ENCODE data around the gene RSPO4.

RSPO4 gene

DNA sequence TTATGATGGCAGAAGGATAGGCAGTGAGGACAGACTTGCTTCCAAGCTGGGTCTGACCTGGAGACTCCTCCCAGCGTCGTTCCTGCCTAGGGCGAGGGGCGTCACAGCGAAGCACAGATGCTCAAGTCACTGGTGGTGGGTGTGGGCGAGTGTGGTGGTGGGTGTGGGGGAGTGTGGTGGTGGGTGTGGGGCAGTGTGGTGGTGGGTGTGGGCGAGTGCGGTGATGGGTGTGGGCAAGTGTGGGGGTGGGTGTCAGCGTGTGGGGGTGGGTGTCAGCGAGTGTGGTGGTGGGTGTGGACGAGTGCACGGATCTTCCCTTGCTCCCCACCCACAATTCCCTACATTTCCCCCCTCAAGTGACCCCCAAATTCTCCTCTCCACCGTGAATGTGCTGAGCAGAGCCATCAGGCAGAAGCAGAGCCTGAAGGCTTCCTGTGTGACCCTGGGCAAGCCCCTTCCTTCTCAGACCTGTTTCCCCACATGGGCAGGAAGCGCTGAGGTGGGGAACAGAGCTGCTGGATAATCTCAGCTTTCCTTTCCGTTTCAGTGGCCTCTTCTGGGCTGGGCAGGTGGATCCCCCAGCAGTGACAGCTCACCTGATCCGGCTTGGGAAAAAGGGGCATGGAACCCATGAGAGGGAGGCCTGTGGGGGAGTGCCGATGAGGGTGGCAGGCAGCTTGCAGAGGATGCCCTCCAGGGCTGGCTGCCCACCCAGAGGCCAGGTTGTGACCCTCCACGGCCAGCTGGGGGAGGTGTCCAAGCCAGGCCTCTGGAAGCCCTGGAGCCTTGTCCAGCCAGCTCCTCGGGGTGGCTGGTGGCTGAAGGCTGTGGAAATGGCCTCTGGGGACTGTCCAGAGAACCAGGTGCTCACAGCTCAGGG lies 42.9 kb downstream of the RSPO4 start:
- H3K4me3 ChIP-seq (ENCODE audit: low read depth, low read length), result no peak overlapping the region
- no peak for TF ChIP-seq MYC (IDR thresholded peaks at IDR 0.05; ENCODE audit: low read depth, low read length)
- DNase-seq (ENCODE audit: low read depth), result no peak

DNA sequence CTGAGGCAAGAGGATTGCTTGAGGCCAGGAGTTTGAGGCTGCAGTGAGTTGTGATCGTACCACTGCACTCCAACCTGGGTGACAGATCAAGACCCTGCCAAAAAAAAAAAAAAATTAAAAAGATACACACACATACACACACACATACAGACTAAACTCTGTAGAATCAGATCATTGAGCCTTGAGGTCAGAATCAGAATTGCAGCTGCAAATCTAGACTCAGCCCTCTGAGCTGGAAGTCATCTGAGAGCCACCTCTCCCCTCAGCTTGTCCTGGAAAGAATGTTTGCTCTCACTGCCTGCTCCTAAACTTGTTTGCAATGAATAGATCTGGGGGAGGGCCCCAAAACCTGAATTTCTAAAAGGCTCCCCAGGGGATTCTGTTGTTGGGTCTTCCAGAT lies 44.6 kb downstream of the RSPO4 start:
- peak; percentile 17 for DNase-seq (ENCODE audit: low read depth)
- no peak for TF ChIP-seq POLR2A (IDR thresholded peaks at IDR 0.05; ENCODE audit: extremely low read depth, insufficient read length)

DNA sequence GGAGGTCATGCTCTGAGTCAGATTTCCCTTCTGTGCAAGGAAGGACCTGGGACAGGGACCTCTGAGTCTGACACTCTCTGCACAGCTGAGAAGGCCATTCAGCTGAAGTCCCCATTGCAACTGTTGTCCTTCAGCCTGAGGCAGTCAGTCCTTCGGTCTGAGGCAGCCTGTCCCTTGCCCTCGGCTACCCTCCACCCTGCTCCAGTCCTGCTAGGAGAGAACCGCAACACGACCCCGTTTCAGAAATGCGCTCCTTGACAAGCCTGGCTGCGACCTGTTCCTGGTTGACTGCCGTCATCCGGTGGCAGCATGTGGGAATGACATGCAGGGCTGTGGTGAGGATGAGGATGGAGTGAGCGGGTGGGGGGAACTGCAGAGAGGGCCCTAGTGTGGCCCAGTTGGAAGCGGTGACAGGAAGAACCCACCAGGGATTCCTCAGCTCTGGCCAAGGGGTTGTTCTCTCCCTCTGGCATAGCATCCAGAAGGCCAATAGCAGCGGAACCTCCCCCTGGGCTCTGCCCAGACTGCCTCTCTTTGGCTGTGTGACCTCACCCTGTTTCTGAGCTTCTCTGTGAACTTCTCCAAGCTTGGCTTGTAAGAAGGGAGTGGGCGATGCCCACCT lies 45.7 kb downstream of the RSPO4 start:
- TF ChIP-seq, protein P1, sequence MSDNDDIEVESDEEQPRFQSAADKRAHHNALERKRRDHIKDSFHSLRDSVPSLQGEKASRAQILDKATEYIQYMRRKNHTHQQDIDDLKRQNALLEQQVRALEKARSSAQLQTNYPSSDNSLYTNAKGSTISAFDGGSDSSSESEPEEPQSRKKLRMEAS (IDR thresholded peaks at IDR 0.05; ENCODE audit: low read depth, low read length), result peak; percentile 87
- peak; percentile 22; the same call in 1 of the 2 replicates for TF ChIP-seq MYC (IDR thresholded peaks at IDR 0.05; ENCODE audit: low read depth, low read length)
- no peak for TF ChIP-seq POLR2A (IDR thresholded peaks at IDR 0.05; ENCODE audit: extremely low read depth, insufficient read length)
- TF ChIP-seq, protein P2, sequence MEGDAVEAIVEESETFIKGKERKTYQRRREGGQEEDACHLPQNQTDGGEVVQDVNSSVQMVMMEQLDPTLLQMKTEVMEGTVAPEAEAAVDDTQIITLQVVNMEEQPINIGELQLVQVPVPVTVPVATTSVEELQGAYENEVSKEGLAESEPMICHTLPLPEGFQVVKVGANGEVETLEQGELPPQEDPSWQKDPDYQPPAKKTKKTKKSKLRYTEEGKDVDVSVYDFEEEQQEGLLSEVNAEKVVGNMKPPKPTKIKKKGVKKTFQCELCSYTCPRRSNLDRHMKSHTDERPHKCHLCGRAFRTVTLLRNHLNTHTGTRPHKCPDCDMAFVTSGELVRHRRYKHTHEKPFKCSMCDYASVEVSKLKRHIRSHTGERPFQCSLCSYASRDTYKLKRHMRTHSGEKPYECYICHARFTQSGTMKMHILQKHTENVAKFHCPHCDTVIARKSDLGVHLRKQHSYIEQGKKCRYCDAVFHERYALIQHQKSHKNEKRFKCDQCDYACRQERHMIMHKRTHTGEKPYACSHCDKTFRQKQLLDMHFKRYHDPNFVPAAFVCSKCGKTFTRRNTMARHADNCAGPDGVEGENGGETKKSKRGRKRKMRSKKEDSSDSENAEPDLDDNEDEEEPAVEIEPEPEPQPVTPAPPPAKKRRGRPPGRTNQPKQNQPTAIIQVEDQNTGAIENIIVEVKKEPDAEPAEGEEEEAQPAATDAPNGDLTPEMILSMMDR (IDR thresholded peaks at IDR 0.05; ENCODE audit: low read depth, low read length), result peak; percentile 97
- DNase-seq (ENCODE audit: low read depth), result peak; percentile 78
- H3K4me3 ChIP-seq (ENCODE audit: low read depth, low read length), result no peak overlapping the region

More for the DNA sequence above, 44.6 kb downstream of the RSPO4 start:
- H3K4me3 ChIP-seq (ENCODE audit: low read depth, low read length), result no peak overlapping the region

DNA sequence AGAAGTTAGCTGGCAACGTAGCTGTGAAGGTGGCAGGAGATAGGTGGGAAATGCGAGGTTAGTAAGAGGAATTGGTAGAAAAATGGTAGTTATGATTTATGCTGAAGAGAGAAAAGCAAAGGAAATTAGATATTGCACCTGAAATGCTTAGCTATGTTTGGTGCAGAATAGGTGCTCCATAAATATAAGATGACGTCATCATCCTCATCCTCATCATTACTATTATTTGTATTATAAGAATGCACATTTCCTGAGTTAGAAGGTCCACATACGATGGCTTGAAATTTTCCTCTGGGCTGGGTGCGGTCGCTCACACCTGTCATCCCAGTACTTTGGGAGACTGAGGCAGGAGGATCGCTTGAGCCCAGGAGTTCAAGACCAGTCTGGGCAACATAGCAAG lies 46.5 kb downstream of the RSPO4 start:
- DNase-seq (ENCODE audit: low read depth), result no peak
- TF ChIP-seq MYC (IDR thresholded peaks at IDR 0.05; ENCODE audit: low read depth, low read length), result no peak
- TF ChIP-seq POLR2A (IDR thresholded peaks at IDR 0.05; ENCODE audit: extremely low read depth, insufficient read length), result no peak
- TF ChIP-seq, protein P2 (IDR thresholded peaks at IDR 0.05; ENCODE audit: low read depth, low read length), result no peak
- TF ChIP-seq, protein P1 (IDR thresholded peaks at IDR 0.05; ENCODE audit: low read depth, low read length), result no peak

DNA sequence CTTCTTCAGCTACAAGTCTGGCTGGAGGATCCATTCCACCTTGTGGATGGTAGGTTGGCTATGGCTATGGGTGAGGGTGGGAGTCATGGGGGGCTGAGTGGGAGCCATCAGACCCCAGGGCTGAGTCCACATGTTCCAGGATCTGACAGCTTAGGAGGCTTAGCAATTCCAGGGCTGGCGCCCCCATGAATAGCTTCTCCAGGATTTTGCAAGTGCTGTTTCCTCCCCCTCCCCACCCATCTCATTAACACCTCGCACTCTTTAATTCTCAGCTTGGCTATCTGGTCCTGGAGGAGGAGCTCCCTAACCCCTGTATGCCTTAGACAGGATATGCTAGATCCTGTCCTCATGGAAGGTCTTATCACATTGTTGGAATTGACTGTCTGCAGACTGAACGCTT lies 47.0 kb downstream of the RSPO4 start:
- no peak overlapping the region for H3K4me3 ChIP-seq (ENCODE audit: low read depth, low read length)
- no peak for DNase-seq (ENCODE audit: low read depth)
- TF ChIP-seq MYC (IDR thresholded peaks at IDR 0.05; ENCODE audit: low read depth, low read length) (no peak), POLR2A (IDR thresholded peaks at IDR 0.05; ENCODE audit: extremely low read depth, insufficient read length) (no peak)
- TF ChIP-seq, protein P1 (IDR thresholded peaks at IDR 0.05; ENCODE audit: low read depth, low read length), result no peak
- TF ChIP-seq, protein P2 (IDR thresholded peaks at IDR 0.05; ENCODE audit: low read depth, low read length), result no peak

More for the DNA sequence above, 46.5 kb downstream of the RSPO4 start:
- H3K4me3 ChIP-seq (ENCODE audit: low read depth, low read length), result no peak overlapping the region

DNA sequence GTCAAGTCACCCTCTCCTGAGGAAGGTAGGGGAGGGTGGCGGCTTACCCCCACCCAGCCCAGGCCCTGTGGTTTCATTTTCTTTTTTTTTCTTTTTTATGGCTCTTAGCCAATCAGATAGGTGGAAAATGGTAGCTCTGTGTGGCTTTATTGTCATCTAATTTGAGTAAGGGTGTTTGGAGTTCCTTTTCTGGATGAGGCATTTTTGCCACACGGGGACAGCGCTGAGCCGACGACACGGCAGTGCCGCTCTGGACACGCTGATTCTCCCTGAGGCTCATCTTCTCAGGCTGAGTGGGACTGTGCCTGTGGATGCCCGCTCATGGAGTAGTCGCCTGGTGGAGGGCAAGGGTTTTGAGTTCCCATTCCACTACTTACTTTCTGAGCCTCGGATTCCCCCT lies 48.4 kb downstream of the RSPO4 start:
- peak; percentile 16 for DNase-seq (ENCODE audit: low read depth)
- H3K4me3 ChIP-seq (ENCODE audit: low read depth, low read length), result no peak overlapping the region
- TF ChIP-seq, protein P2 (IDR thresholded peaks at IDR 0.05; ENCODE audit: low read depth, low read length), result peak; percentile 24
- no peak for TF ChIP-seq POLR2A (IDR thresholded peaks at IDR 0.05; ENCODE audit: extremely low read depth, insufficient read length)
